Gastroesophageal sphincter (tissue), 4 donors: Measurements from ENCODE around the gene MLLT10. TPM values are rescaled to one million over a fixed set of nuclear protein-coding genes. Genes with fewer than 3 reads are reported as not detected.
"Not testable (repeated sequence)": the region's sequence is repeated elsewhere in the genome, so short reads cannot be mapped to it uniquely, and the experiment has no call there.

Experiments used
- ATAC-seq: fragments of 150-250 bp; one replicate; pipeline ENCODE4 v1.9.1; 2016; ENCODE audit warnings: mild to moderate bottlenecking, moderate library complexity
- H3K27ac ChIP-seq, 4 donors: fragments of 200-600 bp; sonication (generic) in 3 of 4; 1 replicate in 3 of 4; 2 replicates in 1 of 4; pipeline ENCODE4 v1.5.1; 2016 to 2019
- H3K27me3 ChIP-seq: fragments of 200-600 bp; sonication (generic); one replicate; pipeline ENCODE4 v1.5.1; 2019
- H3K36me3 ChIP-seq, 2 donors: fragments of 200-600 bp; sonication (generic); one replicate each; pipeline ENCODE4 v1.5.1; 2019; ENCODE audit warnings: control low read depth in 1 of 2
- H3K4me1 ChIP-seq, 3 donors: fragments of 200-600 bp; sonication (generic); 1 replicate in 2 of 3; 2 replicates in 1 of 3; pipeline ENCODE4 v1.5.1; 2016 to 2019; ENCODE audit warnings: control low read depth in 2 of 3
- H3K4me3 ChIP-seq, 2 donors: fragments of 200-600 bp; sonication (generic); one replicate each; pipeline ENCODE4 v1.5.1; 2019; ENCODE audit warnings: mild to moderate bottlenecking in 1 of 2, moderate library complexity in 1 of 2
- H3K9me3 ChIP-seq, 3 donors: fragments of 200-600 bp; sonication (generic); one replicate each; pipeline ENCODE4 v1.5.1; 2017 to 2019; ENCODE audit warnings: control low read depth in 2 of 3
- EP300 ChIP-seq: sonication (generic); formaldehyde crosslinking; IDR thresholded peaks from one replicate; pipeline ENCODE4 v1.6.1; 2017; ENCODE audit warnings: antibody characterized with exemption, mild to moderate bottlenecking
- POLR2A ChIP-seq, 2 donors: fragments of 450-650 bp; IDR thresholded peaks; one replicate each; pipeline ENCODE4 v1.6.1; 2017; ENCODE audit warnings: antibody characterized with exemption in 2 of 2, mild to moderate bottlenecking in 2 of 2, moderate library complexity in 1 of 2
- POLR2AphosphoS5 ChIP-seq: sonication (generic); formaldehyde crosslinking; IDR thresholded peaks from one replicate; pipeline ENCODE4 v1.6.1; 2017; ENCODE audit warnings: antibody characterized with exemption
- WGBS, 2 donors: methylation state at CpG; one replicate each; pipeline ENCODE4 v1.1.5; 2018; ENCODE audit warnings: low coverage in 1 of 2; 5-methylcytosine and 5-hydroxymethylcytosine counted together
- total RNA-seq, 4 donors: library from RNA; depleted of rRNA; stranded (reverse); fragments of >200 nt; gene quantifications; one replicate each; pipeline ENCODE4 v1.1.0, GENCODE V29; 2016
- TF ChIP-seq, protein P1 (sequence below), 4 experiments: fragments of 200-600 bp in 2 of 4; fragments of 450-650 bp in 2 of 4; sonication (generic) in 1 of 4; IDR thresholded peaks; one replicate each; pipeline ENCODE4 v1.5.1; 2017 to 2019; ENCODE audit warnings: antibody characterized with exemption in 4 of 4, mild to moderate bottlenecking in 2 of 4, moderate library complexity in 2 of 4

The MLLT10 gene
- total RNA-seq, 4 donors from 2014 or later: 27.2 to 52.1 (median 39.0) TPM

DNA sequence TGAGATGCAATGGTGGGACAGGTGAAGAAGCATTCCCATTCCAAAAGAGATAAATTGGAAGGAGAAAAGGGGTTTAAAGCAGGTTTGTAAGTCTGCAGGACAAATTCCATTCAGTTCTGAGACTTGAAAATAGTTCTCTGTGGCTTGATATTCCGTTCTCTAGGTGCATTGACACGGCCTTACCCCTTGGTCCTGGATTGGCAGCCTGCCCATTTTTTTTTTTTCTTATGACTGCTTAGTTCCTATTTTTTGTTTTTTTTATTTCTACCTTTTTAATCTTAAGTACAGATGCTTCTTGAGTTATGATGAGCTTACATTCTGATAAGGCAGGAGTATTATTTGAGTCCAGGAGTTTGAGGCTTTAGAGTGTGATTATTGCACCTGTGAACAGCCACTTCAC, 70.6 kb downstream of the MLLT10 start:
- H3K4me3 ChIP-seq: no peak overlapping the region
- WGBS, 2 donors: 52 to 73% methylated on average over 2 of the region's 2 CpGs
- H3K36me3 ChIP-seq: peaks cover 0 to 5% of the 10 kb centered on the region in 2 donors
- no peaks in the 10 kb centered on the region for H3K9me3 ChIP-seq
- H3K4me1 ChIP-seq: peaks cover 0 to 18% (median 0%) of the 10 kb centered on the region in 3 donors
- no peak for ATAC-seq
- no peak overlapping the region for H3K27ac ChIP-seq
- no peak for TF ChIP-seq EP300
- TF ChIP-seq, protein P1, sequence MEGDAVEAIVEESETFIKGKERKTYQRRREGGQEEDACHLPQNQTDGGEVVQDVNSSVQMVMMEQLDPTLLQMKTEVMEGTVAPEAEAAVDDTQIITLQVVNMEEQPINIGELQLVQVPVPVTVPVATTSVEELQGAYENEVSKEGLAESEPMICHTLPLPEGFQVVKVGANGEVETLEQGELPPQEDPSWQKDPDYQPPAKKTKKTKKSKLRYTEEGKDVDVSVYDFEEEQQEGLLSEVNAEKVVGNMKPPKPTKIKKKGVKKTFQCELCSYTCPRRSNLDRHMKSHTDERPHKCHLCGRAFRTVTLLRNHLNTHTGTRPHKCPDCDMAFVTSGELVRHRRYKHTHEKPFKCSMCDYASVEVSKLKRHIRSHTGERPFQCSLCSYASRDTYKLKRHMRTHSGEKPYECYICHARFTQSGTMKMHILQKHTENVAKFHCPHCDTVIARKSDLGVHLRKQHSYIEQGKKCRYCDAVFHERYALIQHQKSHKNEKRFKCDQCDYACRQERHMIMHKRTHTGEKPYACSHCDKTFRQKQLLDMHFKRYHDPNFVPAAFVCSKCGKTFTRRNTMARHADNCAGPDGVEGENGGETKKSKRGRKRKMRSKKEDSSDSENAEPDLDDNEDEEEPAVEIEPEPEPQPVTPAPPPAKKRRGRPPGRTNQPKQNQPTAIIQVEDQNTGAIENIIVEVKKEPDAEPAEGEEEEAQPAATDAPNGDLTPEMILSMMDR (IDR thresholded peaks at IDR 0.05): no peak
- TF ChIP-seq POLR2A (IDR thresholded peaks at IDR 0.05): no peak
- no peak for TF ChIP-seq POLR2AphosphoS5
- H3K27me3 ChIP-seq: no peaks in the 10 kb centered on the region

DNA sequence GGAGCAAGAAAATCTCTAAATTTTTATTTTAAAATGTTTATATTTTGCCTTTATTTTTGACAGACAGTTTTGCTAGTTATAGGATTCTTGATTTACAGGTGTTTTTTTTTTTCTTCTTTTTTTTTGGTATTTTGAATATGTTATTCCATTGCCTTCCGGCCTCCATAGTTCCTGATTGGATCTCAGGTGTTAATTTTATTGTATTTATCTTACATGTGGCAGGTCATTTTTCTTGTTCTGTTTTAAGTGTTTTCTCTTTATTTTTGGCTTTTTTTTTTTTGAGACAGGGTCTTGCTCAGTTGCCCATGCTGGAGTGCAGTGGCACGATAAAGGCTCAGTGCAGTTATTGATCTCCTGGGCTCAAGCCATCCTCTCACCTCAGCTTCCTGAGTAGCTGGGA, 73.9 kb downstream of the MLLT10 start:
- Histone ChIP-seq H3K4me3 (no peak overlapping the region), H3K4me1 (peaks cover 0 to 4% (median 0%) of the 10 kb centered on the region in 3 donors), H3K27me3 (no peaks in the 10 kb centered on the region), H3K27ac (no peak overlapping the region), H3K9me3 (no peaks in the 10 kb centered on the region), H3K36me3 (peaks cover 0 to 12% of the 10 kb centered on the region in 2 donors)
- no peak for ATAC-seq
- TF ChIP-seq, protein P1 (IDR thresholded peaks at IDR 0.05): no peak
- TF ChIP-seq EP300 (no peak), POLR2AphosphoS5 (no peak), POLR2A (IDR thresholded peaks at IDR 0.05) (no peak)
- WGBS, 2 donors: 75 to 100% methylated on average over 1 of the region's 2 CpGs

DNA sequence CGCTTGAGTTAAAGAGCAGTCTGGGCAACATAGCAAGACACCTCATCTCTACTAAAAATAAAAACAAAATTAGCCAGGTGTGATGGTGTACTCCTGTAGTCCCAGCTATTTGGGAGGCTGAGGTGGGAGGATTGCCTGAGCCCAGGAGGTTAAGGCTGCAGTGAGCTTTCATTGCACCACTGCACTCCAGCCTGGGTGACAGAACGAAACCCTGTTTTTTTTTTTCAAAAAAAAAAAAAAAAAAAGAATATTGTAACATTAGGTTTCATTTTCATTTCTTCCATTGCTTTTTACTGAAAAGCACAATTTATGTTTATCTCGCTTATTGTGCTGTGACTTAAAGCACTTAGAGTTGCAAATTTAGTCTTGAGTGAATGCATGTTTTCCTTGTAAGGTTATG, 80.0 kb downstream of the MLLT10 start:
- WGBS, 2 donors: 87 to 100% methylated on average over 3 of the region's 3 CpGs
- no peaks in the 10 kb centered on the region for H3K27me3 ChIP-seq
- no peak overlapping the region for H3K4me3 ChIP-seq
- peaks cover 0 to 4% (median 0%) of the 10 kb centered on the region in 3 donors for H3K4me1 ChIP-seq
- no peak overlapping the region for H3K27ac ChIP-seq
- peaks cover 0 to 7% of the 10 kb centered on the region in 2 donors for H3K36me3 ChIP-seq
- ATAC-seq: no peak
- TF ChIP-seq, protein P1 (IDR thresholded peaks at IDR 0.05): no peak
- TF ChIP-seq EP300: no peak
- no peak for TF ChIP-seq POLR2A (IDR thresholded peaks at IDR 0.05)
- no peak for TF ChIP-seq POLR2AphosphoS5
- H3K9me3 ChIP-seq: no peaks in the 10 kb centered on the region

DNA sequence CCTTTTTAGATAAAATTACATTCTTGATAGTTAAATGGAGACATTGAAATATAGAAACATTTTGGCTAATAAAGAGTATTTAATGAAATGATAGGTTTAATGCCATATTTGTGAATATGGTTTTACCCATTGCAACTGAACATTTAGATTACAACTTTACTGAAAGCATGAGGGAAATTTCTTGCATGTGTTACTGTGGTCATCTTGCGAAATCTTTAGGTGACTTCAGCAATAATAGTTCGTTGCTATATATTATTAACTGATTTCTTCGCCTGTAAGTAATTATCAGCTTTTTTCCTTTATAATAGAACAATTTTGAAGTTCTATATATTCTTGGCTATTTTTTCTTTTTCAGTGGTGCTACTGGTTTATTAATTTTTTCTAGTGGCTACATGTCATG, 83.2 kb downstream of the MLLT10 start:
- ATAC-seq: no peak
- no peak for TF ChIP-seq EP300
- TF ChIP-seq POLR2AphosphoS5: no peak
- TF ChIP-seq, protein P1 (IDR thresholded peaks at IDR 0.05): no peak
- TF ChIP-seq POLR2A (IDR thresholded peaks at IDR 0.05): no peak

DNA sequence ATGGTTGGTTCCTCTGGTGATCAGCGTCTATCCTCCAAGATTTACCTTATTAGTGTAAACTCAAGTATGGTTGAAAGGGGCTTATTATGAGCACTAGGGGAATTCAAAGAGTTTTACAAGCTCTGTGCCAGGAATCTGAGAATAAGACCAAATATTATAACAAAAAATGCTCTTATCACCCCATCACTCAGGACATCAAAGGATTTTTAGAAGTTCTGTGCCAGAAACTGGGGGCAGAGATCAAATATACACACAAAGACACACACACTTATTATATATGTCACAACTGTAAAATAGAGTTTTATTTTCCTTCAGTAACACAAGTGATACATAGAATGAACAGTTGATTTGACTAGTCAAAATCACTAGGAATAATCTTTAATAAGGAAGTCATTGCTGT, 89.3 kb downstream of the MLLT10 start:
- Histone ChIP-seq H3K4me1 (peaks cover 0 to 7% (median 0%) of the 10 kb centered on the region in 3 donors), H3K27ac (no peak overlapping the region), H3K36me3 (peaks cover 0 to 24% of the 10 kb centered on the region in 2 donors), H3K4me3 (no peak overlapping the region), H3K27me3 (no peaks in the 10 kb centered on the region), H3K9me3 (no peaks in the 10 kb centered on the region)
- 33% methylated on average over 1 of the region's 1 CpG; no CpG with 5 or more reads in 1 of the 2 donors for WGBS, 2 donors
- ATAC-seq: no peak
- TF ChIP-seq, protein P1 (IDR thresholded peaks at IDR 0.05): no peak
- no peak for TF ChIP-seq POLR2A (IDR thresholded peaks at IDR 0.05)
- TF ChIP-seq EP300: no peak
- TF ChIP-seq POLR2AphosphoS5: no peak

More for the DNA sequence above, 83.2 kb downstream of the MLLT10 start:
- Histone ChIP-seq H3K27me3 (no peaks in the 10 kb centered on the region), H3K36me3 (peaks cover 0 to 19% of the 10 kb centered on the region in 2 donors), H3K4me1 (no peaks in the 10 kb centered on the region), H3K27ac (no peak overlapping the region), H3K9me3 (no peaks in the 10 kb centered on the region), H3K4me3 (no peak overlapping the region)
- 86 to 93% methylated on average over 3 of the region's 3 CpGs for WGBS, 2 donors

DNA sequence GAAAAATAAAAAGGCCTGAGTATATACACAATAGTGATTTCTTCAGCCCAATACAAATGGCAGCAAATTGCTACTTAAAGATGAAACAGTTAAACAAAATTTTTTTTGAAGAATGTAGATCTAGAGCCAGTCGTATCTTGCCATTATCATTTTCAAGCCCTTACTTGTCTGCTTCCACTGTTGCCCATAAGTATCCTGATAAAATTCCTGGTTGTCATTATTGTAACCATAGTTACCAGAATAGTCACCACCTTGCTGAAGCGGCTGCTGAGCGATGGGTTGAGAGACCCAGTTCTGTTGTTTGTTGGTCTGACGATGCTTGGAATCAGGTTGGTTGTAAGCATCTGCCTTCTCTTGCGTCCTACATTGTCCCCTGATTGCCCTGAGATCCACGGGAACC, 90.4 kb downstream of the MLLT10 start:
- not testable (repeated sequence) for H3K4me1 ChIP-seq, H3K27ac ChIP-seq, ATAC-seq, H3K27me3 ChIP-seq, H3K4me3 ChIP-seq, H3K9me3 ChIP-seq
- H3K36me3 ChIP-seq: peaks cover 0 to 24% of the 10 kb centered on the region in 2 donors
- 100% methylated on average over 2 to 6 of the region's 6 CpGs for WGBS, 2 donors
